Neuronal stem cell (in vitro differentiated cells): ENCODE results near the gene LPO.
A peak's percentile ranks its signal among the peaks of the same experiment; 100 is the strongest.

Experiments
- DNase-seq: peaks from one replicate; pipeline ENCODE4 v3.0.0-alpha.2; 2013; ENCODE audit warnings: low spot score
- H2AFZ ChIP-seq: one replicate; pipeline ENCODE4 v1.6.1; 2013; ENCODE audit warnings: mild to moderate bottlenecking, low read length, inconsistent platforms
- H2AK5ac ChIP-seq: 2 replicates; pipeline ENCODE4 v1.6.1; 2013; ENCODE audit warnings: low read depth, mild to moderate bottlenecking, inconsistent platforms, low read length, moderate library complexity, mixed read lengths
- H2BK120ac ChIP-seq: 2 replicates; pipeline ENCODE4 v1.6.1; 2013; ENCODE audit warnings: low read depth, mild to moderate bottlenecking, inconsistent platforms, low read length, moderate library complexity, mixed read lengths
- H2BK12ac ChIP-seq: one replicate; pipeline ENCODE4 v1.6.1; 2013; ENCODE audit warnings: low read length, inconsistent platforms
- H2BK15ac ChIP-seq: 2 replicates; pipeline ENCODE4 v1.6.1; 2013; ENCODE audit warnings: mild to moderate bottlenecking, low read length, inconsistent platforms, mixed read lengths
- H2BK5ac ChIP-seq: one replicate; pipeline ENCODE4 v1.6.1; 2013; ENCODE audit warnings: inconsistent platforms, mild to moderate bottlenecking, low read length, moderate library complexity
- H3K14ac ChIP-seq: one replicate; pipeline ENCODE4 v1.6.1; 2013; ENCODE audit warnings: low read length, inconsistent platforms
- H3K18ac ChIP-seq: 2 replicates; pipeline ENCODE4 v1.6.1; 2013; ENCODE audit warnings: low read length, inconsistent platforms
- H3K23ac ChIP-seq: 2 replicates; pipeline ENCODE4 v1.6.1; 2013; ENCODE audit warnings: low read depth, mild to moderate bottlenecking, mixed read lengths, low read length, inconsistent platforms; ENCODE audit not compliant: poor library complexity
- H3K27ac ChIP-seq: replicated peaks from 3 replicates; pipeline ENCODE4 v1.5.1; 2013; ENCODE audit warnings: low read length, inconsistent platforms
- H3K27me3 ChIP-seq, 3 experiments: 2 replicates each; pipeline ENCODE4 v1.6.1; 2013; ENCODE audit warnings: low read length in 3 of 3, mild to moderate bottlenecking in 2 of 3, inconsistent platforms in 1 of 3, low read depth in 1 of 3, mixed read lengths in 1 of 3, moderate library complexity in 1 of 3; ENCODE audit not compliant: control insufficient read depth in 3 of 3, insufficient read depth in 3 of 3
- H3K36me3 ChIP-seq, 2 donors: replicated peaks in 1 of 2; 2 replicates each; pipeline ENCODE4 v1.6.1; 2013; ENCODE audit warnings: low read length in 2 of 2; ENCODE audit not compliant: control insufficient read depth in 2 of 2, insufficient read depth in 2 of 2
- H3K4ac ChIP-seq: 2 replicates; pipeline ENCODE4 v1.6.1; 2013; ENCODE audit warnings: inconsistent platforms, mild to moderate bottlenecking, low read length, moderate library complexity
- H3K4me1 ChIP-seq, 2 donors: 1 replicate in 1 of 2; 2 replicates in 1 of 2; pipeline ENCODE4 v1.6.1; 2013; ENCODE audit warnings: low read length in 2 of 2, low read depth in 1 of 2; ENCODE audit not compliant: control insufficient read depth in 2 of 2, insufficient read depth in 1 of 2
- H3K4me2 ChIP-seq: one replicate; pipeline ENCODE4 v1.6.1; 2013; ENCODE audit warnings: mild to moderate bottlenecking, low read length, inconsistent platforms; ENCODE audit not compliant: insufficient read depth, poor library complexity, severe bottlenecking
- H3K4me3 ChIP-seq, 2 donors: 2 replicates each; pipeline ENCODE4 v1.5.1; 2013; ENCODE audit warnings: low read length in 2 of 2, mild to moderate bottlenecking in 2 of 2, inconsistent platforms in 1 of 2, moderate library complexity in 1 of 2
- H3K79me1 ChIP-seq: one replicate; pipeline ENCODE4 v1.6.1; 2013; ENCODE audit warnings: low read depth, mild to moderate bottlenecking, inconsistent platforms, low read length, moderate library complexity
- H3K9ac ChIP-seq: one replicate; pipeline ENCODE4 v1.6.1; 2013; ENCODE audit warnings: mild to moderate bottlenecking, low read depth, low read length, inconsistent platforms; ENCODE audit not compliant: poor library complexity
- H3K9me3 ChIP-seq, 2 donors: replicated peaks in 1 of 2; 2 replicates each; pipeline versions ENCODE3 to v1.6.1; 2013; ENCODE audit warnings: low read length in 2 of 2, mild to moderate bottlenecking in 2 of 2, inconsistent platforms in 1 of 2, low read depth in 1 of 2, mixed read lengths in 1 of 2, moderate library complexity in 1 of 2; ENCODE audit not compliant: control insufficient read depth in 2 of 2, insufficient read depth in 1 of 2
- H4K8ac ChIP-seq: one replicate; pipeline ENCODE4 v1.6.1; 2013; ENCODE audit warnings: low read depth, mild to moderate bottlenecking, inconsistent platforms, low read length, moderate library complexity
- H4K91ac ChIP-seq: one replicate; pipeline ENCODE4 v1.6.1; 2013; ENCODE audit warnings: low read length, low read depth, mild to moderate bottlenecking, inconsistent platforms; ENCODE audit not compliant: poor library complexity
- WGBS, 2 donors: extraction: QIAGEN DNeasy Blood & Tissue Kit; methylation state at CpG; one replicate each; pipeline ENCODE4 v1.1.7; 2013; ENCODE audit warnings: missing lambda C conversion rate in 2 of 2, mixed read lengths in 1 of 2; ENCODE audit not compliant: insufficient read length in 2 of 2, insufficient replicate concordance in 1 of 2; ENCODE audit errors: extremely low coverage in 2 of 2; 5-methylcytosine and 5-hydroxymethylcytosine counted together

Gene LPO

GRCh38 chr17:58294034-58294433, 55.6 kb downstream of the LPO start:
- Histone ChIP-seq H3K18ac (no peak overlapping the region), H2BK12ac (no peak overlapping the region), H3K27ac (no peak overlapping the region), H3K4ac (no peak overlapping the region), H3K79me1 (no peaks in the 10 kb centered on the region), H2AFZ (no peak overlapping the region), H2BK120ac (no peak overlapping the region), H4K91ac (no peak overlapping the region), H3K4me1 (no peaks in the 10 kb centered on the region), H3K27me3 (peaks cover 0 to 27% (median 0%) of the 10 kb centered on the region in 3 experiments), H2BK5ac (no peak overlapping the region), H3K9me3 (no peaks in the 10 kb centered on the region), H3K4me2 (no peak overlapping the region), H2BK15ac (no peak overlapping the region), H3K14ac (no peak overlapping the region), H4K8ac (no peak overlapping the region), H2AK5ac (no peak overlapping the region), H3K23ac (no peak overlapping the region), H3K36me3 (no peaks in the 10 kb centered on the region), H3K9ac (no peak overlapping the region), H3K4me3 (no peak overlapping the region)
- no peak for DNase-seq
- WGBS, 2 donors, result no CpG with 5 or more reads among the region's 1 CpG

GRCh38 chr17:58300336-58300735, 62.0 kb downstream of the LPO start:
- Histone ChIP-seq H2BK12ac (no peak overlapping the region), H3K18ac (no peak overlapping the region), H4K91ac (no peak overlapping the region), H2BK120ac (no peak overlapping the region), H2AFZ (no peak overlapping the region), H3K4me2 (no peak overlapping the region), H2BK15ac (no peak overlapping the region), H3K27me3 (no peaks in the 10 kb centered on the region), H3K27ac (no peak overlapping the region), H3K9ac (no peak overlapping the region), H3K4ac (no peak overlapping the region), H3K36me3 (peaks cover 0 to 1% of the 10 kb centered on the region in 2 donors), H2BK5ac (no peak overlapping the region), H3K23ac (no peak overlapping the region), H3K14ac (no peak overlapping the region), H4K8ac (no peak overlapping the region), H3K4me1 (peaks cover 0 to 5% of the 10 kb centered on the region in 2 donors), H3K4me3 (no peak overlapping the region), H3K79me1 (no peaks in the 10 kb centered on the region), H3K9me3 (no peaks in the 10 kb centered on the region), H2AK5ac (no peak overlapping the region)
- no CpG with 5 or more reads among the region's 6 CpGs for WGBS, 2 donors
- DNase-seq, result no peak

DNA sequence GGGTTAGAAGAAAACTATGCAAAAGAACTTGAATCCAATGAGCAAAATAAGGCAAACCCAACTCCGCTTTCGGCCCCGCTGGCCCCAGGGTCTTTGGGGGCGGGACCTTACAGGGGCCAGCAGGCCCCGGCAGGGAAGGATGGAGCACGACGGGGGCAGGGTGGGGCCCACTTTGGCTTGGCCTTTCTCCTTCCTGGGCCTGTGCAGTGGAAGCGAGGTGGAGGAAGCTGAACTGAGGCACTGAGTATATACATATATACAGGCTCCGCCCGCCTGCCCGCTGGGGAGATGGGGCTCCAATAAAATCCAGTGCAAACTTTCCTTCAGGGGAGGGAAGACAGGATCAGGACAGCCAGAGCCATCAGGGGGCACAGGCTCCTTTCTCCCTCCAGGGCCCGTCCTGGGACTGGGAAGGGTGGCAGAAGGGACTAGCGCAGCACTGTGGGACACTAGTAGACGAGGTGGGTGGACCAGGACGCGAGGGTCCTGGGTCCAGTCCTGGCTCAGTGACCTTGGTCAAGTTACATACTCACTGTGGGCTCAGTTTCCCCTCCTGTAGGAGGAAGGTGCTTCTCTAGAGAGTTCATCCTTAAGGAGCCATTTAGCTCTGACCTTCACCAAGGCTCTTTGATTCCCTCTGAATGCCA, 63.2 kb downstream of the LPO start:
- Histone ChIP-seq H3K79me1 (no peaks in the 10 kb centered on the region), H3K18ac (no peak overlapping the region), H3K9ac (no peak overlapping the region), H2AK5ac (peak overlapping the region; percentile 8), H4K8ac (no peak overlapping the region), H3K27me3 (no peaks in the 10 kb centered on the region), H3K23ac (no peak overlapping the region), H2BK15ac (no peak overlapping the region), H2BK12ac (no peak overlapping the region), H3K4me3 (no peak overlapping the region), H3K14ac (no peak overlapping the region), H3K4ac (no peak overlapping the region), H3K27ac (no peak overlapping the region), H3K4me1 (peaks cover 0 to 5% of the 10 kb centered on the region in 2 donors), H2BK5ac (peak overlapping the region; percentile 68), H3K36me3 (peaks cover 0 to 1% of the 10 kb centered on the region in 2 donors), H2AFZ (peak overlapping the region; percentile 69), H3K4me2 (no peak overlapping the region), H4K91ac (no peak overlapping the region), H3K9me3 (no peaks in the 10 kb centered on the region), H2BK120ac (peak overlapping the region; percentile 6)
- no peak for DNase-seq
- WGBS, 2 donors, result no CpG with 5 or more reads among the region's 16 CpGs

DNA sequence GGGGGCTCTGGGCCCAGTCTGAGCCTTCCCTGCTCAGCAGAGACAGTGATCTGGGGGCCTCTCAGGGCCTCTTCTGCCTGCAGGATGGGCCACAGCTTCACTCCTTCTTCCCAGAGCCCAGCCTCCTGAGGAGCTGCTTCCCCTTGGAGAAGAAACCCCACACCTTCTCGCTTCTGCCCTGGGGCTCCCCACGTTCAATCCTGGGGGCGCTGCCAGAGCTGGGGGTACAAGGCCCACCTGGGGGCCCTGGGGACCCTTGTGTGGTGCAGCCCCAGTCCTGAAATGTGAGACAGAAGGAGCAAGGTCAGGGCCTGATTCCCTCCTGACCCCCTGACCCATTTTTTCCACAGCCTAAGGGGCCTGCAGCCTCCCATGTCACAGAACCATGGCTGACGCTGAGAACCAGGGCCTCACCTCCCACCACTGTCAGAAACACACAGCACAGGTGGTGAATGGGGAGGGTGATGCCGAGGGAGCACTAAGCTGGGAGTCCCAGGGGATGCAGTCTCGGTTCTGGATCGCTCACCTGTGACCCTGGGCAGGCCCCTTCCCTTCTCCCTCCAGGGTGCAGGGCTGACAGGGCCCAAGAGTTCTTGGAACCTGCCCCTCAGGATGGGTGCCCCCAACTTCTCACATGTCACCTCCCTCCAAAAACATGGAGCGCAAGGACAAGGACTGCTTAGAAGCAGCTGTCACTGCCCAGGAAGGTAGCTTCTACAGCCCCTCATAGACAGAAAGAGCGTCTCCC, 64.0 kb downstream of the LPO start:
- peak overlapping the region; percentile 68 for H3K9ac ChIP-seq
- no peak overlapping the region for H4K91ac ChIP-seq
- no peak overlapping the region for H2AK5ac ChIP-seq
- no peaks in the 10 kb centered on the region for H3K9me3 ChIP-seq
- no CpG with 5 or more reads among the region's 9 CpGs for WGBS, 2 donors
- H3K18ac ChIP-seq, result no peak overlapping the region
- H2BK5ac ChIP-seq, result peak overlapping the region; percentile 68
- H3K14ac ChIP-seq, result no peak overlapping the region
- no peak overlapping the region for H3K4me3 ChIP-seq
- H3K23ac ChIP-seq, result no peak overlapping the region
- no peak overlapping the region for H3K27ac ChIP-seq
- H3K4me1 ChIP-seq, result peaks cover 0 to 5% of the 10 kb centered on the region in 2 donors
- no peak overlapping the region for H2BK15ac ChIP-seq
- no peak overlapping the region for H3K4me2 ChIP-seq
- peaks cover 0 to 4% (median 0%) of the 10 kb centered on the region in 3 experiments for H3K27me3 ChIP-seq
- DNase-seq, result no peak
- peaks cover 0 to 1% of the 10 kb centered on the region in 2 donors for H3K36me3 ChIP-seq
- H2AFZ ChIP-seq, result peak overlapping the region; percentile 69
- no peak overlapping the region for H4K8ac ChIP-seq
- no peak overlapping the region for H3K4ac ChIP-seq
- no peaks in the 10 kb centered on the region for H3K79me1 ChIP-seq
- peak overlapping the region; percentile 89 for H2BK12ac ChIP-seq
- H2BK120ac ChIP-seq, result peak overlapping the region; percentile 6
